K562 (cell line): ENCODE data around the gene C2. TPM values are rescaled to one million over a fixed set of nuclear protein-coding genes. Genes with fewer than 3 reads are reported as not detected.

Source experiments
- ATAC-seq: fragments of 200-7000 bp; cut with Tn5 transposase; 3 replicates; pipeline ENCODE4 v1.9.1; 2020; ENCODE audit warnings: moderate library complexity
- BruUV-seq: library from RNA; stranded (reverse); fragments of 400-500 nt; replicated peaks from 2 replicates; lab custom pipeline; 2021; lab: Mats Ljungman, UMichigan
- CTCF ChIA-PET: fragments of 300-600 bp; formaldehyde crosslinking; extraction: SDS; loops from one replicate; lab custom pipeline; 2021; ENCODE audit warnings: low intra/inter-chr PET ratio; lab: Yijun Ruan, JAX
- POLR2A ChIA-PET: fragments of 300-600, 350-650 bp; sonication (Branson Sonifier 250); formaldehyde crosslinking; extraction: SDS; loops from one replicate; lab custom pipeline; 2021; ENCODE audit warnings: antibody characterized with exemption, inconsistent platforms; lab: Yijun Ruan, JAX
- DNase-seq, 4 experiments: peaks; one replicate each; pipeline versions ENCODE4 v3.0.0 to v3.0.0-alpha.2; 2011 to 2018; ENCODE audit warnings: low spot score in 3 of 4, mixed read lengths in 3 of 4; ENCODE audit errors: extremely low read depth in 1 of 4
- FAIRE-seq: peaks from 2 replicates; lab custom pipeline; 2011; peaks lifted over from hg19 to GRCh38; lab: Jason Lieb, UNC
- H2AFZ ChIP-seq: 2 replicates; pipeline ENCODE4 v1.6.0; 2011; ENCODE audit warnings: low read depth, low read length, control low read depth, inconsistent platforms
- H3K27ac ChIP-seq: fragments of 200-600 bp; 3 replicates; pipeline ENCODE4 v1.8.0; 2011; ENCODE audit warnings: low read depth, mild to moderate bottlenecking, control low read depth, inconsistent platforms, low read length, moderate library complexity, mixed read lengths; ENCODE audit errors: extremely low read depth
- H3K27me3 ChIP-seq, 2 experiments: fragments of 300-600 bp in 1 of 2; 2 replicates in 1 of 2; 3 replicates in 1 of 2; pipeline versions ENCODE4 v1.6.0 to v1.8.0; 2011; ENCODE audit warnings: inconsistent platforms in 2 of 2, low read length in 2 of 2, mild to moderate bottlenecking in 1 of 2, mixed read lengths in 1 of 2, moderate library complexity in 1 of 2; ENCODE audit not compliant: control insufficient read depth in 2 of 2, insufficient read depth in 2 of 2
- H3K36me3 ChIP-seq: fragments of 300-600 bp; 3 replicates; pipeline ENCODE4 v1.8.0; 2011; ENCODE audit warnings: mild to moderate bottlenecking, low read length, inconsistent platforms; ENCODE audit not compliant: control insufficient read depth, insufficient read depth
- H3K4me1 ChIP-seq, 2 experiments: fragments of 200-600 bp in 1 of 2; replicated peaks in 1 of 2; 2 replicates in 1 of 2; 3 replicates in 1 of 2; pipeline versions ENCODE4 v1.5.1 to v1.8.0; 2011; ENCODE audit warnings: inconsistent platforms in 2 of 2, low read length in 2 of 2, mild to moderate bottlenecking in 1 of 2, mixed read lengths in 1 of 2, moderate library complexity in 1 of 2; ENCODE audit not compliant: control insufficient read depth in 2 of 2, insufficient read depth in 2 of 2
- H3K4me2 ChIP-seq: 2 replicates; pipeline ENCODE4 v1.6.1; 2011; ENCODE audit warnings: low read length, control low read depth, inconsistent platforms, mixed read lengths; ENCODE audit not compliant: insufficient read depth
- H3K4me3 ChIP-seq: fragments of 200-600 bp; sonication (generic), shearing (Covaris generic); 2 replicates; pipeline ENCODE4 v1.5.1; 2016; ENCODE audit warnings: control low read depth, inconsistent platforms
- H3K79me2 ChIP-seq: fragments of 200-600 bp; 3 replicates; pipeline ENCODE4 v1.8.0; 2011; ENCODE audit warnings: low read length, inconsistent platforms; ENCODE audit not compliant: control insufficient read depth, insufficient read depth
- H3K9ac ChIP-seq, 2 experiments: 2 replicates each; pipeline versions ENCODE4 v1.6.0 to v1.6.1; 2011; ENCODE audit warnings: low read depth in 2 of 2, low read length in 2 of 2, control low read depth in 1 of 2, inconsistent platforms in 1 of 2, mild to moderate bottlenecking in 1 of 2, mixed read lengths in 1 of 2; ENCODE audit not compliant: insufficient read depth in 1 of 2
- H3K9me1 ChIP-seq: one replicate; pipeline ENCODE4 v1.6.0; 2011; ENCODE audit warnings: inconsistent platforms, mild to moderate bottlenecking, low read length, moderate library complexity; ENCODE audit not compliant: control insufficient read depth, insufficient read depth
- H3K9me3 ChIP-seq: replicated peaks from 2 replicates; pipeline ENCODE4 v1.5.1; 2011; ENCODE audit warnings: low read depth, low read length, inconsistent platforms; ENCODE audit not compliant: control insufficient read depth, insufficient read depth
- H4K20me1 ChIP-seq: replicated peaks from 2 replicates; pipeline ENCODE4 v1.6.1; 2011; ENCODE audit warnings: low read length, inconsistent platforms, mixed read lengths; ENCODE audit not compliant: control insufficient read depth, insufficient read depth
- CHD2 ChIP-seq: IDR thresholded peaks from 2 replicates; pipeline ENCODE4 v1.6.1; 2011; ENCODE audit warnings: low read depth, low read length
- DPF2 ChIP-seq: fragments of 450-650 bp; IDR thresholded peaks from 2 replicates; pipeline ENCODE4 v1.6.1; 2016
- E2F3 ChIP-seq: fragments of 250-450 bp; sonication (Bioruptor Pico); IDR thresholded peaks from 2 replicates; pipeline ENCODE4 v1.4.0; 2020; ENCODE audit warnings: mild to moderate bottlenecking
- ELF4 ChIP-seq: fragments of 450-650 bp; formaldehyde crosslinking; IDR thresholded peaks from 2 replicates; pipeline ENCODE4 v1.4.0; 2022; ENCODE audit warnings: missing genetic modification characterization
- ETV6 ChIP-seq, 3 experiments: fragments of 150-350 bp in 1 of 3; sonication (generic) in 1 of 3; formaldehyde crosslinking in 1 of 3; IDR thresholded peaks; 2 replicates each; pipeline versions ENCODE4 v1.6.1 to v1.8.0; 2014 to 2022; ENCODE audit warnings: borderline replicate concordance in 2 of 3, low read depth in 2 of 3, antibody characterized with exemption in 1 of 3, low read length in 1 of 3, mild to moderate bottlenecking in 1 of 3, missing genetic modification reagents in 1 of 3
- FOXP1 ChIP-seq: sonication (generic); formaldehyde crosslinking; IDR thresholded peaks from 2 replicates; pipeline ENCODE4 v1.8.0; 2022; ENCODE audit warnings: mild to moderate bottlenecking, missing genetic modification reagents
- NCOA2 ChIP-seq, 2 experiments: fragments of 450-650 bp; IDR thresholded peaks; 2 replicates each; pipeline ENCODE4 v1.6.1; 2018; ENCODE audit warnings: mild to moderate bottlenecking in 2 of 2, moderate library complexity in 1 of 2; ENCODE audit not compliant: partially characterized antibody in 2 of 2
- NEUROD1 ChIP-seq: fragments of 150-350 bp; IDR thresholded peaks from 2 replicates; pipeline ENCODE4 v1.6.1; 2014; ENCODE audit warnings: borderline replicate concordance, low read length, low read depth; ENCODE audit not compliant: partially characterized antibody
- TBP ChIP-seq: optimal IDR thresholded peaks from 2 replicates; pipeline ENCODE3; 2011; ENCODE audit warnings: low read depth, low read length, improper control_type of control experiment
- ZBED1 ChIP-seq: IDR thresholded peaks from 2 replicates; pipeline ENCODE4 v1.6.1; 2014
- ZNF280B ChIP-seq: fragments of 250-450 bp; sonication (Bioruptor Pico); IDR thresholded peaks from 2 replicates; pipeline ENCODE4 v1.5.1; 2021; ENCODE audit warnings: mild to moderate bottlenecking
- WGBS: fragments of 100-300 bp; shearing (Covaris generic); methylation state at CpG from one replicate; pipeline ENCODE4 v1.1.6; 2016; ENCODE audit warnings: low coverage, mixed read lengths; ENCODE audit not compliant: insufficient coverage; ENCODE audit errors: missing lambda C conversion rate; 5-methylcytosine and 5-hydroxymethylcytosine counted together
- in situ Hi-C: fragments of 300-500 bp; cut with MboI; formaldehyde crosslinking; loops from 4 replicates; pipeline ENCODE4 v1.15.0; 2018; ENCODE audit warnings: inconsistent platforms, mixed read lengths
- intact Hi-C: fragments of 100-400 bp; cut with micrococcal nuclease; formaldehyde crosslinking; loops from 2 replicates; pipeline ENCODE4 v1.14.2; 2022
- polyA plus RNA-seq, 8 experiments: library from polyadenylated mRNA; depleted of rRNA in 4 of 8; stranded (reverse) in 5 of 8; unstranded in 3 of 8; fragments of >200 nt; fragmentation: Nextera tagmentation in 2 of 8; fragmentation: Illumina TruSeq in 1 of 8; extraction: Ambion mirVana in 2 of 8; extraction: Trizol in 1 of 8; gene quantifications; 2 replicates each; pipeline versions ENCODE4 v1.2.1 to v1.2.3, GENCODE V29; 2011 to 2014; ENCODE audit warnings: inconsistent platforms in 1 of 8, missing spikeins in 1 of 8
- total RNA-seq, 7 experiments: library from RNA; depleted of rRNA in 6 of 7; stranded (reverse); fragments of >200 nt in 6 of 7; fragmentation: Illumina TruSeq in 2 of 7; extraction: Trizol in 2 of 7; gene quantifications; 2 replicates each; pipeline versions ENCODE4 v1.2.1 to v1.2.3, GENCODE V29; 2011 to 2021; ENCODE audit warnings: low replicate concordance in 1 of 7
- TF ChIP-seq, protein P1 (sequence below): sonication (generic); formaldehyde crosslinking; IDR thresholded peaks from 2 replicates; pipeline ENCODE4 v1.8.0; 2022; ENCODE audit warnings: mild to moderate bottlenecking, missing genetic modification reagents
- TF ChIP-seq, protein P2 (sequence below): sonication (generic); formaldehyde crosslinking; IDR thresholded peaks from 2 replicates; pipeline ENCODE4 v1.9.0; 2022; ENCODE audit warnings: mild to moderate bottlenecking, missing genetic modification reagents
- TF ChIP-seq, protein P3 (sequence below): sonication (generic); formaldehyde crosslinking; IDR thresholded peaks from 2 replicates; pipeline ENCODE4 v1.8.1; 2023; ENCODE audit warnings: mild to moderate bottlenecking, missing genetic modification reagents, moderate library complexity
- TF ChIP-seq, protein P4 (sequence below), 2 experiments: IDR thresholded peaks in 1 of 2; conservative IDR thresholded peaks in 1 of 2; 2 replicates each; pipeline ENCODE4 v1.6.1; 2016; ENCODE audit warnings: low read depth in 2 of 2, mild to moderate bottlenecking in 1 of 2, missing compliant biosample characterization in 1 of 2, missing genetic modification characterization in 1 of 2, moderate library complexity in 1 of 2

The C2 gene
- total and polyA plus RNA-seq, 9 of the 15 experiments (the other 6 are each of a cell fraction or from before 2014, with no cell fraction given): 0.05 to 1.1 (median 0.39) TPM; not detected in 1

DNA sequence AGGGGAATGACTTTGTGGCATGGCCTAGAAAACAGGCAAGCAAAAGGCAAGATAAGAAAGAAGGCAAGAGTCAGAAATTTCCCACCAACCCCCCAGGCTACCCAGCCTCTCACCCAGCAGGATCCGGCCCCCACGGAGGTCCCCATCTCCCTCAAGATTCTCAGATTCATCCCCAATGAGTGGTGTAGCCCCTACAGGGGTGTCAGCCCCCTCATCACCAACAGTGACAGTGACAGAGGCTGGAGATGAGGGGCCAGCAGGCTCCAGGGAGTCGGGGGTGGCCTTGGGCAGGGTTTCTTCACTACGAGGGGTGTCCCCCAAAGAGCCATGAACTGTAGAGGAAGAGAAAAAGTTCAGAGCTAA, 31.0 kb upstream of the C2 start:
- ATAC-seq: no peak
- in situ Hi-C loops (no loop called here), intact Hi-C loops (no loop called here)
- H3K36me3 ChIP-seq: peaks cover 56% of the 10 kb centered on the region
- WGBS: 19% methylated on average over 4 of the region's 4 CpGs
- ChIA-PET POLR2A (interaction anchor here (0.9 to 1.0 kb wide), 3 partner anchors 22 to 62 kb away, joined by 3 to 5 read pairs (median 4); no protein-coding TSS in a partner anchor), CTCF (no interaction called here)
- BruUV-seq: no TSS peak
- H3K9me1 ChIP-seq: no peaks in the 10 kb centered on the region
- H3K9ac ChIP-seq: peak overlapping the region; percentile 65 to 99
- no peaks in the 10 kb centered on the region for H3K9me3 ChIP-seq
- H3K79me2 ChIP-seq: peaks cover 49% of the 10 kb centered on the region
- DNase-seq: no peak
- H3K4me1 ChIP-seq: peaks cover 25 to 31% of the 10 kb centered on the region in 2 experiments; a peak in 4 of 5 replicates
- peak overlapping the region; percentile 83 for H3K4me2 ChIP-seq
- peak overlapping the region; percentile 60 for H3K27ac ChIP-seq
- peaks cover 3% of the 10 kb centered on the region; the same call in 1 of the 2 replicates for H4K20me1 ChIP-seq
- no peaks in the 10 kb centered on the region for H3K27me3 ChIP-seq
- H2AFZ ChIP-seq: peak overlapping the region; percentile 37; the same call in 1 of the 2 replicates
- no peak for FAIRE-seq
- H3K4me3 ChIP-seq: peak overlapping the region; percentile 68
- TF ChIP-seq E2F3 (0 out of 2 replicates have a peak, but pooled peaks have one; percentile 6), NEUROD1 (no peak), ZBED1 (no peak), FOXP1 (CRISPR knock-in tag) (0 out of 2 replicates have a peak, but pooled peaks have one; percentile 35), TBP (no peak), ETV6 (IDR thresholded peaks at IDR 0.05; ENCODE audit: borderline replicate concordance in 1 of 2, low read depth in 2 of 2, low read length in 1 of 2) (no peak), ETV6 (CRISPR knock-in tag; IDR thresholded peaks at IDR 0.05; ENCODE audit: borderline replicate concordance) (no peak), ELF4 (CRISPR knock-in tag) (no peak), DPF2 (0 out of 2 replicates have a peak, but pooled peaks have one; percentile 18), NCOA2 (IDR thresholded peaks at IDR 0.05; ENCODE audit: partially characterized antibody in 2 of 2) (no peak), ZNF280B (CRISPR knock-in tag) (no peak), CHD2 (no peak)
- TF ChIP-seq, protein P1, sequence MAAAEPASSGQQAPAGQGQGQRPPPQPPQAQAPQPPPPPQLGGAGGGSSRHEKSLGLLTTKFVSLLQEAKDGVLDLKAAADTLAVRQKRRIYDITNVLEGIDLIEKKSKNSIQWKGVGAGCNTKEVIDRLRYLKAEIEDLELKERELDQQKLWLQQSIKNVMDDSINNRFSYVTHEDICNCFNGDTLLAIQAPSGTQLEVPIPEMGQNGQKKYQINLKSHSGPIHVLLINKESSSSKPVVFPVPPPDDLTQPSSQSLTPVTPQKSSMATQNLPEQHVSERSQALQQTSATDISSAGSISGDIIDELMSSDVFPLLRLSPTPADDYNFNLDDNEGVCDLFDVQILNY (CRISPR knock-in tag): no peak
- TF ChIP-seq, protein P2, sequence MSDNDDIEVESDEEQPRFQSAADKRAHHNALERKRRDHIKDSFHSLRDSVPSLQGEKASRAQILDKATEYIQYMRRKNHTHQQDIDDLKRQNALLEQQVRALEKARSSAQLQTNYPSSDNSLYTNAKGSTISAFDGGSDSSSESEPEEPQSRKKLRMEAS (CRISPR knock-in tag): peak; percentile 35; the same call in 1 of the 2 replicates
- TF ChIP-seq, protein P3, sequence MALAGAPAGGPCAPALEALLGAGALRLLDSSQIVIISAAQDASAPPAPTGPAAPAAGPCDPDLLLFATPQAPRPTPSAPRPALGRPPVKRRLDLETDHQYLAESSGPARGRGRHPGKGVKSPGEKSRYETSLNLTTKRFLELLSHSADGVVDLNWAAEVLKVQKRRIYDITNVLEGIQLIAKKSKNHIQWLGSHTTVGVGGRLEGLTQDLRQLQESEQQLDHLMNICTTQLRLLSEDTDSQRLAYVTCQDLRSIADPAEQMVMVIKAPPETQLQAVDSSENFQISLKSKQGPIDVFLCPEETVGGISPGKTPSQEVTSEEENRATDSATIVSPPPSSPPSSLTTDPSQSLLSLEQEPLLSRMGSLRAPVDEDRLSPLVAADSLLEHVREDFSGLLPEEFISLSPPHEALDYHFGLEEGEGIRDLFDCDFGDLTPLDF (CRISPR knock-in tag): 0 out of 2 replicates have a peak, but pooled peaks have one; percentile 13
- TF ChIP-seq, protein P4, sequence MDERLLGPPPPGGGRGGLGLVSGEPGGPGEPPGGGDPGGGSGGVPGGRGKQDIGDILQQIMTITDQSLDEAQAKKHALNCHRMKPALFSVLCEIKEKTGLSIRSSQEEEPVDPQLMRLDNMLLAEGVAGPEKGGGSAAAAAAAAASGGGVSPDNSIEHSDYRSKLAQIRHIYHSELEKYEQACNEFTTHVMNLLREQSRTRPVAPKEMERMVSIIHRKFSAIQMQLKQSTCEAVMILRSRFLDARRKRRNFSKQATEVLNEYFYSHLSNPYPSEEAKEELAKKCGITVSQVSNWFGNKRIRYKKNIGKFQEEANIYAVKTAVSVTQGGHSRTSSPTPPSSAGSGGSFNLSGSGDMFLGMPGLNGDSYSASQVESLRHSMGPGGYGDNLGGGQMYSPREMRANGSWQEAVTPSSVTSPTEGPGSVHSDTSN (CRISPR knock-in tag; IDR thresholded peaks at IDR 0.05; ENCODE audit: low read depth): no peak
- TF ChIP-seq, protein P4 (tag; conservative IDR thresholded peaks at IDR 0.05; ENCODE audit: low read depth): no peak
